Activated CD4-positive, alpha-beta T cell treated with anti-CD3 and anti-CD28 coated beads for 36 hours (primary cell): ENCODE data around the gene CCDC197. TPM values are rescaled to one million over a fixed set of nuclear protein-coding genes. Genes with fewer than 3 reads are reported as not detected.

ENCODE experiments used
- ATAC-seq: fragments of 200-7000 bp; cut with Tn5 transposase; one replicate; pipeline ENCODE4 v1.10.0; 2021; ENCODE audit warnings: mild to moderate bottlenecking, moderate library complexity
- CTCF ChIA-PET: fragments of 350-600 bp; sonication (Branson Sonifier 250); formaldehyde crosslinking; loops from one replicate; lab custom pipeline; 2021; ENCODE audit warnings: antibody characterized with exemption; lab: Charles Lee
- POLR2A ChIA-PET: fragments of 350-600 bp; sonication (Branson Sonifier 250); formaldehyde crosslinking; loops from one replicate; lab custom pipeline; 2021; ENCODE audit warnings: antibody characterized with exemption, inconsistent platforms; lab: Charles Lee
- DNase-seq: peaks from one replicate; pipeline ENCODE4 v3.0.0-alpha.2; 2020
- H3K27ac Mint-ChIP-seq: one replicate; pipeline ENCODE4 v1.8.0; 2021; ENCODE audit warnings: mixed read lengths
- H3K27me3 Mint-ChIP-seq: one replicate; pipeline ENCODE4 v1.8.0; 2021; ENCODE audit warnings: mixed read lengths
- H3K36me3 Mint-ChIP-seq: one replicate; pipeline ENCODE4 v1.8.0; 2021; ENCODE audit warnings: low read depth, mixed read lengths
- H3K4me1 Mint-ChIP-seq: one replicate; pipeline ENCODE4 v1.8.0; 2021; ENCODE audit warnings: mixed read lengths
- H3K4me3 Mint-ChIP-seq: one replicate; pipeline ENCODE4 v1.8.0; 2021; ENCODE audit warnings: mild to moderate bottlenecking, moderate library complexity, mixed read lengths
- H3K9me3 Mint-ChIP-seq: one replicate; pipeline ENCODE4 v1.8.0; 2021; ENCODE audit warnings: low read depth, mixed read lengths
- intact Hi-C, 2 experiments: fragments of 100-400 bp; cut with DNase I in 1 of 2; cut with micrococcal nuclease in 1 of 2; formaldehyde crosslinking; loops; one replicate each; pipeline versions ENCODE4 v1.14.2 to v1.15.1; 2022 to 2024; cut with DNase I, micrococcal nuclease
- total RNA-seq, 2 experiments: library from RNA; stranded (reverse); gene quantifications; one replicate each; pipeline ENCODE4 v1.2.3, GENCODE V29; 2021

Gene CCDC197
- total RNA-seq, 2 experiments from 2014 or later = 0.34 to 0.53 TPM

- Mint-ChIP-seq H3K36me3 (no peaks in the 10 kb centered on the region), H3K4me1 (peaks cover 8% of the 10 kb centered on the region), H3K27ac (no peak overlapping the region), H3K4me3 (no peak overlapping the region), H3K9me3 (no peaks in the 10 kb centered on the region), H3K27me3 (no peaks in the 10 kb centered on the region)
- DNase-seq = no peak
- ChIA-PET CTCF (no interaction called here), POLR2A (no interaction called here)
- intact Hi-C loops = no loop called here
- no peak for ATAC-seq
These were observed 9.7 kb upstream of the CCDC197 start for GRCh38 chr14:93987376-93987775.

- DNase-seq (no peak), ATAC-seq (no peak)
- Mint-ChIP-seq H3K27ac (no peak overlapping the region), H3K4me1 (peaks cover 8% of the 10 kb centered on the region), H3K9me3 (no peaks in the 10 kb centered on the region), H3K36me3 (no peaks in the 10 kb centered on the region), H3K27me3 (no peaks in the 10 kb centered on the region), H3K4me3 (no peak overlapping the region)
- ChIA-PET CTCF (no interaction called here), POLR2A (no interaction called here)
- intact Hi-C loops = no loop called here
These were observed 9.2 kb upstream of the CCDC197 start for GRCh38 chr14:93987815-93988476.

- Mint-ChIP-seq H3K27me3 (no peaks in the 10 kb centered on the region), H3K4me3 (no peak overlapping the region), H3K27ac (peak overlapping the region; percentile 5), H3K4me1 (peaks cover 20% of the 10 kb centered on the region), H3K9me3 (no peaks in the 10 kb centered on the region), H3K36me3 (no peaks in the 10 kb centered on the region)
- POLR2A ChIA-PET = no interaction called here
- intact Hi-C loops = no loop called here
- CTCF ChIA-PET = interaction anchor here (2.9 kb wide), 1 partner anchor 11 kb away, joined by 12 read pairs; no protein-coding TSS in a partner anchor
- DNase-seq (no peak), ATAC-seq (no peak)
These were observed 7.2 kb upstream of the CCDC197 start for GRCh38 chr14:93989939-93990338.

GRCh38 chr14:93991212-93991611 is 5.9 kb upstream of the CCDC197 start:
- POLR2A ChIA-PET = interaction anchor here (0.8 to 1.3 kb wide), 3 partner anchors 13 to 37 kb away, joined by 3 to 5 read pairs (median 5); no protein-coding TSS in a partner anchor
- Mint-ChIP-seq H3K27ac (no peak overlapping the region), H3K9me3 (no peaks in the 10 kb centered on the region)

GRCh38 chr14:93991649-93992048 is 5.5 kb upstream of the CCDC197 start:
- CTCF ChIA-PET = interaction anchor here (0.6 to 16.7 kb wide), 6 partner anchors 10 to 739 kb away, joined by 3 to 349 read pairs (median 12); partner anchors contain the start of gene ASB2
- peaks cover 36% of the 10 kb centered on the region for H3K4me1 Mint-ChIP-seq
- no peak for ATAC-seq
- DNase-seq = no peak
- POLR2A ChIA-PET = interaction anchor here (0.9 to 1.3 kb wide), 2 partner anchors 14 to 31 kb away, joined by 5 read pairs; no protein-coding TSS in a partner anchor
- H3K4me3 Mint-ChIP-seq = no peak overlapping the region
- H3K9me3 Mint-ChIP-seq = no peaks in the 10 kb centered on the region
- no peaks in the 10 kb centered on the region for H3K36me3 Mint-ChIP-seq
- no peak overlapping the region for H3K27ac Mint-ChIP-seq
- intact Hi-C loops = no loop called here
- H3K27me3 Mint-ChIP-seq = no peaks in the 10 kb centered on the region

More at GRCh38 chr14:93991212-93991611, 5.9 kb upstream of the CCDC197 start:
- H3K4me1 Mint-ChIP-seq = peaks cover 33% of the 10 kb centered on the region
- DNase-seq (peak; percentile 41), ATAC-seq (peak; percentile 57)
- no peaks in the 10 kb centered on the region for H3K27me3 Mint-ChIP-seq
- CTCF ChIA-PET = interaction anchor here (1.6 to 16.7 kb wide), 5 partner anchors 10 to 50 kb away, joined by 4 to 349 read pairs (median 12); partner anchors contain the start of gene ASB2
- no peak overlapping the region for H3K4me3 Mint-ChIP-seq
- H3K36me3 Mint-ChIP-seq = no peaks in the 10 kb centered on the region
- intact Hi-C loops = no loop called here

GRCh38 chr14:93993382-93993781 is 3.7 kb upstream of the CCDC197 start:
- H3K27me3 Mint-ChIP-seq = no peaks in the 10 kb centered on the region
- POLR2A ChIA-PET = interaction anchor here (0.7 kb wide), 1 partner anchor 54 kb away, joined by 3 read pairs; no protein-coding TSS in a partner anchor
- CTCF ChIA-PET = interaction anchor here (0.5 to 16.7 kb wide), 8 partner anchors 8 to 1648 kb away, joined by 3 to 349 read pairs (median 4); no protein-coding TSS in a partner anchor

GRCh38 chr14:93994919-93995682 is 2.0 kb upstream of the CCDC197 start:
- DNase-seq (peak; percentile 87), ATAC-seq (peak; percentile 92)
- H3K27me3 Mint-ChIP-seq = no peaks in the 10 kb centered on the region
- ChIA-PET CTCF (interaction anchor here (0.7 to 16.7 kb wide), 7 partner anchors 8 to 63 kb away, joined by 3 to 349 read pairs (median 4); no protein-coding TSS in a partner anchor), POLR2A (interaction anchor here (0.5 to 1.5 kb wide), 5 partner anchors 17 to 789 kb away, joined by 3 to 11 read pairs (median 5); no protein-coding TSS in a partner anchor)
- H3K9me3 Mint-ChIP-seq = no peaks in the 10 kb centered on the region
- intact Hi-C loops = loop anchor here (1.0 kb wide), 3 partner anchors 17 to 36 kb away; no protein-coding TSS in a partner anchor
- H3K27ac Mint-ChIP-seq = peak overlapping the region; percentile 64
- no peak overlapping the region for H3K4me3 Mint-ChIP-seq
- H3K36me3 Mint-ChIP-seq = no peaks in the 10 kb centered on the region
- H3K4me1 Mint-ChIP-seq = peaks cover 53% of the 10 kb centered on the region

More at GRCh38 chr14:93993382-93993781, 3.7 kb upstream of the CCDC197 start:
- ATAC-seq (no peak), DNase-seq (no peak)
- H3K4me3 Mint-ChIP-seq = no peak overlapping the region
- H3K9me3 Mint-ChIP-seq = no peaks in the 10 kb centered on the region
- H3K4me1 Mint-ChIP-seq = peaks cover 49% of the 10 kb centered on the region
- intact Hi-C loops = no loop called here
- no peak overlapping the region for H3K27ac Mint-ChIP-seq
- H3K36me3 Mint-ChIP-seq = no peaks in the 10 kb centered on the region

GRCh38 chr14:93996130-93996695 is 888 bp upstream of the CCDC197 start:
- no peaks in the 10 kb centered on the region for H3K27me3 Mint-ChIP-seq
- DNase-seq (no peak), ATAC-seq (no peak)
- POLR2A ChIA-PET = interaction anchor here (1.5 kb wide), 1 partner anchor 56 kb away, joined by 5 read pairs; no protein-coding TSS in a partner anchor
- peak overlapping the region; percentile 47 for H3K27ac Mint-ChIP-seq
- intact Hi-C loops = no loop called here
- no peaks in the 10 kb centered on the region for H3K36me3 Mint-ChIP-seq
- CTCF ChIA-PET = interaction anchor here (16.7 kb wide), 1 partner anchor 55 kb away, joined by 349 read pairs; no protein-coding TSS in a partner anchor
- no peak overlapping the region for H3K4me3 Mint-ChIP-seq
- peaks cover 50% of the 10 kb centered on the region for H3K4me1 Mint-ChIP-seq
- no peaks in the 10 kb centered on the region for H3K9me3 Mint-ChIP-seq

- Mint-ChIP-seq H3K4me3 (no peak overlapping the region), H3K27ac (no peak overlapping the region), H3K36me3 (no peaks in the 10 kb centered on the region), H3K4me1 (peaks cover 53% of the 10 kb centered on the region), H3K9me3 (no peaks in the 10 kb centered on the region), H3K27me3 (no peaks in the 10 kb centered on the region)
- DNase-seq (no peak), ATAC-seq (no peak)
- POLR2A ChIA-PET = interaction anchor here (2.1 kb wide), 1 partner anchor 58 kb away, joined by 10 read pairs; no protein-coding TSS in a partner anchor
- CTCF ChIA-PET = interaction anchor here (0.6 to 16.7 kb wide), 11 partner anchors 14 to 138 kb away, joined by 3 to 349 read pairs (median 6); no protein-coding TSS in a partner anchor
- intact Hi-C loops = no loop called here
These were observed 1.1 kb downstream of the CCDC197 start for GRCh38 chr14:93997916-93998870.

- DNase-seq (no peak), ATAC-seq (no peak)
- ChIA-PET POLR2A (interaction anchor here (1.5 to 2.1 kb wide), 2 partner anchors 39 to 59 kb away, joined by 4 to 10 read pairs; no protein-coding TSS in a partner anchor), CTCF (interaction anchor here (0.9 to 16.7 kb wide), 9 partner anchors 13 to 138 kb away, joined by 3 to 349 read pairs (median 4); no protein-coding TSS in a partner anchor)
- Mint-ChIP-seq H3K27ac (no peak overlapping the region), H3K4me3 (no peak overlapping the region), H3K27me3 (peaks cover 3% of the 10 kb centered on the region), H3K4me1 (peaks cover 50% of the 10 kb centered on the region), H3K9me3 (no peaks in the 10 kb centered on the region), H3K36me3 (no peaks in the 10 kb centered on the region)
- intact Hi-C loops = no loop called here
These were observed 1.8 kb downstream of the CCDC197 start for GRCh38 chr14:93998871-93999403.
